ENCODE results near the gene PAQR8. TPM values are rescaled to one million over a fixed set of nuclear protein-coding genes. Genes with fewer than 3 reads are reported as not detected.

Gene PAQR8
- total and polyA plus RNA-seq, 4 donors, result 2.5 to 9.3 (median 5.9) TPM

GRCh38 chr6:52375780-52376556 lies 14.0 kb downstream of the PAQR8 start:
- no peaks in the 10 kb centered on the region for H3K36me3 ChIP-seq (ENCODE audit: control insufficient read depth in 4 of 4, insufficient read depth in 4 of 4, low read length in 4 of 4)
- no peak overlapping the region for H3K9ac ChIP-seq (ENCODE audit: insufficient read depth in 1 of 2, low read length in 2 of 2)
- H3K27me3 ChIP-seq (ENCODE audit: control insufficient read depth in 3 of 3, insufficient read depth in 3 of 3, low read length in 2 of 3), result no peaks in the 10 kb centered on the region
- H3K9me3 ChIP-seq (ENCODE audit: control insufficient read depth in 4 of 4, insufficient read depth in 3 of 4, low read length in 3 of 4), result no peaks in the 10 kb centered on the region
- DNase-seq (no peak), ATAC-seq (ENCODE audit: insufficient read depth, low FRiP score) (no peak)
- H3K4me3 ChIP-seq, result no peak overlapping the region
- no peak overlapping the region for H3K27ac ChIP-seq (ENCODE audit: low read depth in 1 of 2, low read length in 1 of 2)
- H3K4me1 ChIP-seq (ENCODE audit: control insufficient read depth in 5 of 5, insufficient read depth in 5 of 5, low read length in 5 of 5), result peaks cover 0 to 12% (median 9%) of the 10 kb centered on the region in 5 donors
- WGBS, 2 donors, result 93 to 95% methylated on average over 2 of the region's 2 CpGs
- TF ChIP-seq CTCF (IDR thresholded peaks at IDR 0.05; ENCODE audit: control extremely low read depth, extremely low read depth), result no peak

GRCh38 chr6:52376763-52377162 lies 14.8 kb downstream of the PAQR8 start:
- ATAC-seq (ENCODE audit: insufficient read depth, low FRiP score) (no peak), DNase-seq (no peak)
- TF ChIP-seq CTCF (IDR thresholded peaks at IDR 0.05; ENCODE audit: control extremely low read depth, extremely low read depth), result no peak
- H3K27ac ChIP-seq (ENCODE audit: low read depth in 1 of 2, low read length in 1 of 2), result no peak overlapping the region
- no peaks in the 10 kb centered on the region for H3K9me3 ChIP-seq (ENCODE audit: control insufficient read depth in 4 of 4, insufficient read depth in 3 of 4, low read length in 3 of 4)
- H3K27me3 ChIP-seq (ENCODE audit: control insufficient read depth in 3 of 3, insufficient read depth in 3 of 3, low read length in 2 of 3), result no peaks in the 10 kb centered on the region
- no peak overlapping the region for H3K9ac ChIP-seq (ENCODE audit: insufficient read depth in 1 of 2, low read length in 2 of 2)
- H3K4me3 ChIP-seq, result no peak overlapping the region
- no peaks in the 10 kb centered on the region for H3K36me3 ChIP-seq (ENCODE audit: control insufficient read depth in 4 of 4, insufficient read depth in 4 of 4, low read length in 4 of 4)
- peaks cover 0 to 9% (median 7%) of the 10 kb centered on the region in 5 donors for H3K4me1 ChIP-seq (ENCODE audit: control insufficient read depth in 5 of 5, insufficient read depth in 5 of 5, low read length in 5 of 5)
- 95% methylated on average over 3 of the region's 3 CpGs for WGBS, 2 donors

DNA sequence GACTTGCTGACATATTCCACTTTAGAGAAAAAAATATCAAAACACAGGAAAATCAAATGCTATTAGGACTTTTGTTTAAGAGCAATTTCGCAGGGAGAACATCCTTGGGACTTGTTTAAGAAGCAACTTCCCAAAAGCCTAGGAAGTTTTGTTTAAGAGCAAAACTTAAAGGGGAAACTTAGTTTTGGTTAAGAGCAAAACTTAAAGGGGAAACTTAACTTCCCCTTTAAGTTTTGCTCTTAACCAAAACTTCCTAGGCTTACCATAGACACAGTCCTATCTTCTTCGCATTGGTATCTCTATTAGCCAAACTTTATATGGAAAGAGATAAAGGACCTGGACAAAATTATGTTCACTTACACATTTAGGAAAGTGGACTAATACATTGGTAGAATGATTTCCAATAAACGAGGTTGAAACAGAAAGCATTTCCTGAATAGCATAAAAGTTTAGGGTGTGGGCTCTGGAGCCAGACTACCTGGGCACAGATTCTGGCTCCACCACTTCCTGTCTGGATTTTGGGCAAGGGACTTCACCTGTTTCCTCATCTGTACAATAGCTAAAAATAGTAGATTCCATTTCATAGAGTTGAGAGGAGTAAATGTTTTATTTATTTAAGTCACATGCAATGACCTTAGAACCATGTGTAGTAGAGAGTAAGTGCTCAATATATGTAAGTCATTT lies 15.7 kb downstream of the PAQR8 start:
- H3K9me3 ChIP-seq (ENCODE audit: control insufficient read depth in 4 of 4, insufficient read depth in 3 of 4, low read length in 3 of 4), result no peaks in the 10 kb centered on the region
- TF ChIP-seq CTCF (IDR thresholded peaks at IDR 0.05; ENCODE audit: control extremely low read depth, extremely low read depth), result no peak
- H3K4me1 ChIP-seq (ENCODE audit: control insufficient read depth in 5 of 5, insufficient read depth in 5 of 5, low read length in 5 of 5), result peaks cover 0 to 5% (median 0%) of the 10 kb centered on the region in 5 donors
- no peak overlapping the region for H3K27ac ChIP-seq (ENCODE audit: low read depth in 1 of 2, low read length in 1 of 2)
- 16 to 46% methylated on average over 3 of the region's 3 CpGs for WGBS, 2 donors
- DNase-seq, result no peak
- no peak overlapping the region for H3K9ac ChIP-seq (ENCODE audit: insufficient read depth in 1 of 2, low read length in 2 of 2)
- no peaks in the 10 kb centered on the region for H3K36me3 ChIP-seq (ENCODE audit: control insufficient read depth in 4 of 4, insufficient read depth in 4 of 4, low read length in 4 of 4)
- no peak overlapping the region for H3K4me3 ChIP-seq
- H3K27me3 ChIP-seq (ENCODE audit: control insufficient read depth in 3 of 3, insufficient read depth in 3 of 3, low read length in 2 of 3), result no peaks in the 10 kb centered on the region
- no peak for ATAC-seq (ENCODE audit: insufficient read depth, low FRiP score)
